K562 (cell line): ENCODE data around the gene E2F3. TPM values are rescaled to one million over a fixed set of nuclear protein-coding genes. Genes with fewer than 3 reads are reported as not detected.

ENCODE experiments used
- ATAC-seq: fragments of 200-7000 bp; cut with Tn5 transposase; 3 replicates; pipeline ENCODE4 v1.9.1; 2020; ENCODE audit warnings: moderate library complexity
- BruUV-seq: library from RNA; stranded (reverse); fragments of 400-500 nt; replicated peaks from 2 replicates; lab custom pipeline; 2021; lab: Mats Ljungman, UMichigan
- CTCF ChIA-PET: fragments of 300-600 bp; formaldehyde crosslinking; extraction: SDS; loops from one replicate; lab custom pipeline; 2021; ENCODE audit warnings: low intra/inter-chr PET ratio; lab: Yijun Ruan, JAX
- POLR2A ChIA-PET: fragments of 300-600, 350-650 bp; sonication (Branson Sonifier 250); formaldehyde crosslinking; extraction: SDS; loops from one replicate; lab custom pipeline; 2021; ENCODE audit warnings: antibody characterized with exemption, inconsistent platforms; lab: Yijun Ruan, JAX
- DNase-seq, 4 experiments: peaks; one replicate each; pipeline versions ENCODE4 v3.0.0 to v3.0.0-alpha.2; 2011 to 2018; ENCODE audit warnings: low spot score in 3 of 4, mixed read lengths in 3 of 4; ENCODE audit errors: extremely low read depth in 1 of 4
- FAIRE-seq: peaks from 2 replicates; lab custom pipeline; 2011; peaks lifted over from hg19 to GRCh38; lab: Jason Lieb, UNC
- H2AFZ ChIP-seq: 2 replicates; pipeline ENCODE4 v1.6.0; 2011; ENCODE audit warnings: low read depth, low read length, control low read depth, inconsistent platforms
- H3K27ac ChIP-seq: fragments of 200-600 bp; 3 replicates; pipeline ENCODE4 v1.8.0; 2011; ENCODE audit warnings: low read depth, mild to moderate bottlenecking, control low read depth, inconsistent platforms, low read length, moderate library complexity, mixed read lengths; ENCODE audit errors: extremely low read depth
- H3K27me3 ChIP-seq, 2 experiments: fragments of 300-600 bp in 1 of 2; 2 replicates in 1 of 2; 3 replicates in 1 of 2; pipeline versions ENCODE4 v1.6.0 to v1.8.0; 2011; ENCODE audit warnings: inconsistent platforms in 2 of 2, low read length in 2 of 2, mild to moderate bottlenecking in 1 of 2, mixed read lengths in 1 of 2, moderate library complexity in 1 of 2; ENCODE audit not compliant: control insufficient read depth in 2 of 2, insufficient read depth in 2 of 2
- H3K36me3 ChIP-seq: fragments of 300-600 bp; 3 replicates; pipeline ENCODE4 v1.8.0; 2011; ENCODE audit warnings: mild to moderate bottlenecking, low read length, inconsistent platforms; ENCODE audit not compliant: control insufficient read depth, insufficient read depth
- H3K4me1 ChIP-seq, 2 experiments: fragments of 200-600 bp in 1 of 2; replicated peaks in 1 of 2; 2 replicates in 1 of 2; 3 replicates in 1 of 2; pipeline versions ENCODE4 v1.5.1 to v1.8.0; 2011; ENCODE audit warnings: inconsistent platforms in 2 of 2, low read length in 2 of 2, mild to moderate bottlenecking in 1 of 2, mixed read lengths in 1 of 2, moderate library complexity in 1 of 2; ENCODE audit not compliant: control insufficient read depth in 2 of 2, insufficient read depth in 2 of 2
- H3K4me2 ChIP-seq: 2 replicates; pipeline ENCODE4 v1.6.1; 2011; ENCODE audit warnings: low read length, control low read depth, inconsistent platforms, mixed read lengths; ENCODE audit not compliant: insufficient read depth
- H3K4me3 ChIP-seq: fragments of 200-600 bp; sonication (generic), shearing (Covaris generic); 2 replicates; pipeline ENCODE4 v1.5.1; 2016; ENCODE audit warnings: control low read depth, inconsistent platforms
- H3K79me2 ChIP-seq: fragments of 200-600 bp; 3 replicates; pipeline ENCODE4 v1.8.0; 2011; ENCODE audit warnings: low read length, inconsistent platforms; ENCODE audit not compliant: control insufficient read depth, insufficient read depth
- H3K9ac ChIP-seq, 2 experiments: 2 replicates each; pipeline versions ENCODE4 v1.6.0 to v1.6.1; 2011; ENCODE audit warnings: low read depth in 2 of 2, low read length in 2 of 2, control low read depth in 1 of 2, inconsistent platforms in 1 of 2, mild to moderate bottlenecking in 1 of 2, mixed read lengths in 1 of 2; ENCODE audit not compliant: insufficient read depth in 1 of 2
- H3K9me1 ChIP-seq: one replicate; pipeline ENCODE4 v1.6.0; 2011; ENCODE audit warnings: inconsistent platforms, mild to moderate bottlenecking, low read length, moderate library complexity; ENCODE audit not compliant: control insufficient read depth, insufficient read depth
- H3K9me3 ChIP-seq: replicated peaks from 2 replicates; pipeline ENCODE4 v1.5.1; 2011; ENCODE audit warnings: low read depth, low read length, inconsistent platforms; ENCODE audit not compliant: control insufficient read depth, insufficient read depth
- H4K20me1 ChIP-seq: replicated peaks from 2 replicates; pipeline ENCODE4 v1.6.1; 2011; ENCODE audit warnings: low read length, inconsistent platforms, mixed read lengths; ENCODE audit not compliant: control insufficient read depth, insufficient read depth
- CREBBP ChIP-seq: IDR thresholded peaks from one replicate; pipeline ENCODE4 v1.6.1; 2012; ENCODE audit warnings: low read depth, mild to moderate bottlenecking, control low read depth, inconsistent platforms, low read length
- GATA2 ChIP-seq: sonication (generic); formaldehyde crosslinking; IDR thresholded peaks from 2 replicates; pipeline ENCODE4 v1.4.0; 2020; ENCODE audit warnings: mild to moderate bottlenecking, missing genetic modification reagents
- MBD2 ChIP-seq: sonication (generic); IDR thresholded peaks from 2 replicates; pipeline ENCODE4 v1.6.1; 2016; ENCODE audit warnings: low read depth, borderline replicate concordance
- ZFP36 ChIP-seq: fragments of 150-350 bp; IDR thresholded peaks from 2 replicates; pipeline ENCODE4 v1.6.1; 2018; ENCODE audit warnings: low read length, low read depth; ENCODE audit not compliant: partially characterized antibody
- WGBS: fragments of 100-300 bp; shearing (Covaris generic); methylation state at CpG from one replicate; pipeline ENCODE4 v1.1.6; 2016; ENCODE audit warnings: low coverage, mixed read lengths; ENCODE audit not compliant: insufficient coverage; ENCODE audit errors: missing lambda C conversion rate; 5-methylcytosine and 5-hydroxymethylcytosine counted together
- in situ Hi-C: fragments of 300-500 bp; cut with MboI; formaldehyde crosslinking; loops from 4 replicates; pipeline ENCODE4 v1.15.0; 2018; ENCODE audit warnings: inconsistent platforms, mixed read lengths
- intact Hi-C: fragments of 100-400 bp; cut with micrococcal nuclease; formaldehyde crosslinking; loops from 2 replicates; pipeline ENCODE4 v1.14.2; 2022
- polyA plus RNA-seq, 8 experiments: library from polyadenylated mRNA; depleted of rRNA in 4 of 8; stranded (reverse) in 5 of 8; unstranded in 3 of 8; fragments of >200 nt; fragmentation: Nextera tagmentation in 2 of 8; fragmentation: Illumina TruSeq in 1 of 8; extraction: Ambion mirVana in 2 of 8; extraction: Trizol in 1 of 8; gene quantifications; 2 replicates each; pipeline versions ENCODE4 v1.2.1 to v1.2.3, GENCODE V29; 2011 to 2014; ENCODE audit warnings: inconsistent platforms in 1 of 8, missing spikeins in 1 of 8
- total RNA-seq, 7 experiments: library from RNA; depleted of rRNA in 6 of 7; stranded (reverse); fragments of >200 nt in 6 of 7; fragmentation: Illumina TruSeq in 2 of 7; extraction: Trizol in 2 of 7; gene quantifications; 2 replicates each; pipeline versions ENCODE4 v1.2.1 to v1.2.3, GENCODE V29; 2011 to 2021; ENCODE audit warnings: low replicate concordance in 1 of 7
- TF ChIP-seq, protein P1 (sequence below): fragments of 200-800 bp; sonication (Bioruptor generic); IDR thresholded peaks from 2 replicates; pipeline ENCODE4 v1.6.1; 2016; ENCODE audit warnings: missing genetic modification characterization, missing compliant biosample characterization
- TF ChIP-seq, protein P2 (sequence below): fragments of 450-650 bp; IDR thresholded peaks from 2 replicates; pipeline ENCODE4 v1.6.1; 2016
- TF ChIP-seq, protein P3 (sequence below), 3 experiments: IDR thresholded peaks in 2 of 3; conservative IDR thresholded peaks in 1 of 3; 2 replicates each; pipeline ENCODE4 v1.5.1; 2011 to 2012; ENCODE audit warnings: low read length in 3 of 3, mild to moderate bottlenecking in 3 of 3, control low read depth in 2 of 3, improper control_type of control experiment in 1 of 3, inconsistent platforms in 1 of 3, low read depth in 1 of 3, mixed read lengths in 1 of 3, moderate library complexity in 1 of 3; ENCODE audit not compliant: insufficient read depth in 2 of 3

Gene E2F3
- total and polyA plus RNA-seq, 9 of the 15 experiments (the other 6 are each of a cell fraction or from before 2014, with no cell fraction given), result 11.1 to 44.7 (median 27.2) TPM

DNA sequence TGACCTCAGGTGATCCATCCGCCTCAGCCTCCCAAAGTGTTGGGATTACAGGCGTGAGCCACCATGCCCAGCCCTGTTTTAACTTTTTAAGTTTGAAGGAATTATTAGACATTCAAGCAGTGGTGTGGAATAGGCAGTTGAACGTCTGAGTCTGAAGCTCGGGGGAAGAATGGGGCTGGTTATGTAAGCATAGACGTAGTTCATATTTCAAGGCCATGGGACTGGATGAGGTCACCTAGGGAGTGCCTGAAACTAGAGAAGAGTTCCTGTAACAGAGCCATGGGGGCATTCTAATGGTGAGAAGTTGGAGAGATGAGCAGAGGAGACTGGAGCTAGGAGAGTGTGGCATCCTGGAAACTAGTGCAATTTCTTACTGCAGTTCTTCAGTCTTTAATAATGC, 139.0 kb downstream of the E2F3 start:
- Histone ChIP-seq H3K9me1 (no peaks in the 10 kb centered on the region), H3K79me2 (peaks cover 67% of the 10 kb centered on the region), H3K27ac (no peak overlapping the region), H3K4me3 (no peak overlapping the region), H3K9me3 (no peaks in the 10 kb centered on the region; the same call in 1 of the 2 replicates), H3K27me3 (no peaks in the 10 kb centered on the region), H3K36me3 (peaks cover 73% of the 10 kb centered on the region), H3K4me1 (peaks cover 4 to 6% of the 10 kb centered on the region in 2 experiments; a peak in 3 of 5 replicates), H4K20me1 (0 out of 2 replicates have a peak, but pooled peaks cover 4% of the 10 kb centered on the region), H3K4me2 (no peak overlapping the region), H2AFZ (no peak overlapping the region), H3K9ac (no peak overlapping the region)
- FAIRE-seq (no peak), DNase-seq (no peak), ATAC-seq (no peak; the same call in 1 of the 3 replicates)
- intact Hi-C loops (no loop called here), in situ Hi-C loops (no loop called here)
- 89% methylated on average over 5 of the region's 5 CpGs for WGBS
- TF ChIP-seq, protein P1, sequence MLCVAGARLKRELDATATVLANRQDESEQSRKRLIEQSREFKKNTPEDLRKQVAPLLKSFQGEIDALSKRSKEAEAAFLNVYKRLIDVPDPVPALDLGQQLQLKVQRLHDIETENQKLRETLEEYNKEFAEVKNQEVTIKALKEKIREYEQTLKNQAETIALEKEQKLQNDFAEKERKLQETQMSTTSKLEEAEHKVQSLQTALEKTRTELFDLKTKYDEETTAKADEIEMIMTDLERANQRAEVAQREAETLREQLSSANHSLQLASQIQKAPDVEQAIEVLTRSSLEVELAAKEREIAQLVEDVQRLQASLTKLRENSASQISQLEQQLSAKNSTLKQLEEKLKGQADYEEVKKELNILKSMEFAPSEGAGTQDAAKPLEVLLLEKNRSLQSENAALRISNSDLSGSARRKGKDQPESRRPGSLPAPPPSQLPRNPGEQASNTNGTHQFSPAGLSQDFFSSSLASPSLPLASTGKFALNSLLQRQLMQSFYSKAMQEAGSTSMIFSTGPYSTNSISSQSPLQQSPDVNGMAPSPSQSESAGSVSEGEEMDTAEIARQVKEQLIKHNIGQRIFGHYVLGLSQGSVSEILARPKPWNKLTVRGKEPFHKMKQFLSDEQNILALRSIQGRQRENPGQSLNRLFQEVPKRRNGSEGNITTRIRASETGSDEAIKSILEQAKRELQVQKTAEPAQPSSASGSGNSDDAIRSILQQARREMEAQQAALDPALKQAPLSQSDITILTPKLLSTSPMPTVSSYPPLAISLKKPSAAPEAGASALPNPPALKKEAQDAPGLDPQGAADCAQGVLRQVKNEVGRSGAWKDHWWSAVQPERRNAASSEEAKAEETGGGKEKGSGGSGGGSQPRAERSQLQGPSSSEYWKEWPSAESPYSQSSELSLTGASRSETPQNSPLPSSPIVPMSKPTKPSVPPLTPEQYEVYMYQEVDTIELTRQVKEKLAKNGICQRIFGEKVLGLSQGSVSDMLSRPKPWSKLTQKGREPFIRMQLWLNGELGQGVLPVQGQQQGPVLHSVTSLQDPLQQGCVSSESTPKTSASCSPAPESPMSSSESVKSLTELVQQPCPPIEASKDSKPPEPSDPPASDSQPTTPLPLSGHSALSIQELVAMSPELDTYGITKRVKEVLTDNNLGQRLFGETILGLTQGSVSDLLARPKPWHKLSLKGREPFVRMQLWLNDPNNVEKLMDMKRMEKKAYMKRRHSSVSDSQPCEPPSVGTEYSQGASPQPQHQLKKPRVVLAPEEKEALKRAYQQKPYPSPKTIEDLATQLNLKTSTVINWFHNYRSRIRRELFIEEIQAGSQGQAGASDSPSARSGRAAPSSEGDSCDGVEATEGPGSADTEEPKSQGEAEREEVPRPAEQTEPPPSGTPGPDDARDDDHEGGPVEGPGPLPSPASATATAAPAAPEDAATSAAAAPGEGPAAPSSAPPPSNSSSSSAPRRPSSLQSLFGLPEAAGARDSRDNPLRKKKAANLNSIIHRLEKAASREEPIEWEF, result no peak
- TF ChIP-seq, protein P2, sequence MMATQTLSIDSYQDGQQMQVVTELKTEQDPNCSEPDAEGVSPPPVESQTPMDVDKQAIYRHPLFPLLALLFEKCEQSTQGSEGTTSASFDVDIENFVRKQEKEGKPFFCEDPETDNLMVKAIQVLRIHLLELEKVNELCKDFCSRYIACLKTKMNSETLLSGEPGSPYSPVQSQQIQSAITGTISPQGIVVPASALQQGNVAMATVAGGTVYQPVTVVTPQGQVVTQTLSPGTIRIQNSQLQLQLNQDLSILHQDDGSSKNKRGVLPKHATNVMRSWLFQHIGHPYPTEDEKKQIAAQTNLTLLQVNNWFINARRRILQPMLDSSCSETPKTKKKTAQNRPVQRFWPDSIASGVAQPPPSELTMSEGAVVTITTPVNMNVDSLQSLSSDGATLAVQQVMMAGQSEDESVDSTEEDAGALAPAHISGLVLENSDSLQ, result no peak
- no peak for TF ChIP-seq ZFP36
- TF ChIP-seq, protein P3, sequence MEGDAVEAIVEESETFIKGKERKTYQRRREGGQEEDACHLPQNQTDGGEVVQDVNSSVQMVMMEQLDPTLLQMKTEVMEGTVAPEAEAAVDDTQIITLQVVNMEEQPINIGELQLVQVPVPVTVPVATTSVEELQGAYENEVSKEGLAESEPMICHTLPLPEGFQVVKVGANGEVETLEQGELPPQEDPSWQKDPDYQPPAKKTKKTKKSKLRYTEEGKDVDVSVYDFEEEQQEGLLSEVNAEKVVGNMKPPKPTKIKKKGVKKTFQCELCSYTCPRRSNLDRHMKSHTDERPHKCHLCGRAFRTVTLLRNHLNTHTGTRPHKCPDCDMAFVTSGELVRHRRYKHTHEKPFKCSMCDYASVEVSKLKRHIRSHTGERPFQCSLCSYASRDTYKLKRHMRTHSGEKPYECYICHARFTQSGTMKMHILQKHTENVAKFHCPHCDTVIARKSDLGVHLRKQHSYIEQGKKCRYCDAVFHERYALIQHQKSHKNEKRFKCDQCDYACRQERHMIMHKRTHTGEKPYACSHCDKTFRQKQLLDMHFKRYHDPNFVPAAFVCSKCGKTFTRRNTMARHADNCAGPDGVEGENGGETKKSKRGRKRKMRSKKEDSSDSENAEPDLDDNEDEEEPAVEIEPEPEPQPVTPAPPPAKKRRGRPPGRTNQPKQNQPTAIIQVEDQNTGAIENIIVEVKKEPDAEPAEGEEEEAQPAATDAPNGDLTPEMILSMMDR (IDR thresholded peaks at IDR 0.05 in 2 of 3, conservative IDR thresholded peaks at IDR 0.05 in 1 of 3; ENCODE audit: insufficient read depth in 2 of 3, low read depth in 1 of 3, low read length in 3 of 3), result no peak
- no peak for TF ChIP-seq MBD2
- no peak for TF ChIP-seq CREBBP
- TF ChIP-seq GATA2 (CRISPR knock-in tag), result no peak
- ChIA-PET CTCF (no interaction called here), POLR2A (no interaction called here)
- BruUV-seq, result no TSS peak
